Suppressor macrophage (primary cell): ENCODE results near the gene CKM.

Experiments
- DNase-seq, 4 experiments: peaks; one replicate each; pipeline ENCODE4 v3.0.0-alpha.2; 2020 to 2022
- total RNA-seq, 17 experiments: gene quantifications; one replicate each; lab custom pipeline; 2026; ENCODE audit warnings: mixed read lengths in 6 of 17, inconsistent platforms in 3 of 17; lab: John Stamatoyannopoulos, UW

CKM gene
- 0 to 1.5 (median 0.07) reads per million in 17 experiments for total RNA-seq

GRCh38 chr19:45322744-45323281 is at the start of gene CKM:
Gene CKM, minus strand, starts transcription at chr19:45322875. Its CDS starts 3,162 bp downstream, at chr19:45319713.
- DNase-seq, result no peak

GRCh38 chr19:45370410-45371204 is 47.9 kb upstream of the CKM start, which contains the start of gene ERCC2:
Gene ERCC2, minus strand, starts transcription at chr19:45370573. Its CDS starts 33 bp downstream, at chr19:45370540.
- DNase-seq, result peak; percentile 99 to 100 (median 99)

GRCh38 chr19:45368737-45369340 is 46.2 kb upstream of the CKM start:
- no peak for DNase-seq

- no peak for DNase-seq
Observed at GRCh38 chr19:45368127-45368526, 45.5 kb upstream of the CKM start.

- DNase-seq, result no peak
Observed at GRCh38 chr19:45364696-45365095, 42.0 kb upstream of the CKM start.

- DNase-seq, result no peak
Observed at GRCh38 chr19:45363861-45364459, 41.3 kb upstream of the CKM start.

- no peak for DNase-seq
Observed at GRCh38 chr19:45362291-45362690, 39.6 kb upstream of the CKM start.

- no peak for DNase-seq
Observed at GRCh38 chr19:45361608-45362007, 38.9 kb upstream of the CKM start.

- DNase-seq, result no peak
Observed at GRCh38 chr19:45358213-45358792, 35.6 kb upstream of the CKM start.

GRCh38 chr19:45357445-45357783 is 34.7 kb upstream of the CKM start:
- DNase-seq, result no peak

- no peak for DNase-seq
Observed at GRCh38 chr19:45356760-45357444, 34.2 kb upstream of the CKM start.

- DNase-seq, result no peak
Observed at GRCh38 chr19:45355910-45356309, 33.2 kb upstream of the CKM start.

- DNase-seq, result no peak
Observed at GRCh38 chr19:45355402-45355801, 32.7 kb upstream of the CKM start.

GRCh38 chr19:45354241-45354842 is 31.7 kb upstream of the CKM start:
- DNase-seq, result no peak

- DNase-seq, result no peak
Observed at GRCh38 chr19:45352914-45353796, 30.5 kb upstream of the CKM start.

GRCh38 chr19:45352471-45352870 is 29.8 kb upstream of the CKM start:
- no peak for DNase-seq

GRCh38 chr19:45352062-45352461 is 29.4 kb upstream of the CKM start:
- DNase-seq, result no peak

GRCh38 chr19:45351401-45351952 is 28.8 kb upstream of the CKM start:
- DNase-seq, result no peak

GRCh38 chr19:45350477-45351058 is 27.9 kb upstream of the CKM start:
- no peak for DNase-seq

- DNase-seq, result no peak
Observed at GRCh38 chr19:45349430-45349941, 26.8 kb upstream of the CKM start.
